ENCODE data around the gene MPHOSPH6. TPM values are rescaled to one million over a fixed set of nuclear protein-coding genes. Genes with fewer than 3 reads are reported as not detected.

MPHOSPH6 gene
- total and polyA plus RNA-seq, 2 of the 8 experiments (the other 6 are each of a cell fraction or from before 2014, with no cell fraction given), result 19.7 to 32.9 TPM

DNA sequence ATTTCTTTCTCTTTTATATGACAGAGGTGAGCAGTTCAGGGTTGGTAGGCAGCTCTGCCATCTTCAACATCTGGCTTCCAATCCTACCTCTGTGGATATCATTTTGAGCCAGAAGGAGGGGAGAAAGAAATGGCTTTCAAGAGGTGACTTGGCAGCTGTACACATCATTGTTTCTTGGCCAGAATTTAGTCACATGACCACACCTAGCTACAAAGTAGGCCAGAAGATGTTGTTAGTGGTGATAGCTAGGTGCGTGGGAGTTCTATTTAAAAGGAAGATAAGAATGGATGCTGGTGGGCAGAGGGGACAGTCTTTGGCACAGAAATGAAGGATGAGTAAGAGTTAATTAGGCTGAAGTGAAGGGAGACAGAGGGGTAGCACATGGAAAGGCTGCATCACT, 29.2 kb upstream of the MPHOSPH6 start (continued):
- no peak for TF ChIP-seq EP300 (IDR thresholded peaks at IDR 0.05; ENCODE audit: borderline replicate concordance in 1 of 2, low read depth in 2 of 2, low read length in 2 of 2)
- TF ChIP-seq EZH2 (IDR thresholded peaks at IDR 0.05; ENCODE audit: low read depth, low read length, severe bottlenecking), result no peak
- TF ChIP-seq SP2 (IDR thresholded peaks at IDR 0.05; ENCODE audit: low read length), result no peak

Data from H1 (cell line).